HG02852 (cell line): ENCODE measurements around the gene INPP1.
A peak's percentile ranks its signal among the peaks of the same experiment; 100 is the strongest.
"Not testable (repeated sequence)": the region's sequence is repeated elsewhere in the genome, so short reads cannot be mapped to it uniquely, and the experiment has no call there.

ENCODE experiments used
- ATAC-seq: cut with Tn5 transposase; IDR thresholded peaks from one replicate; pipeline ENCODE4 v1.9.1; 2021; ENCODE audit warnings: mild to moderate bottlenecking, moderate library complexity; ENCODE audit not compliant: unreplicated experiment

INPP1 gene

GRCh38 chr2:190333395-190333794 is 10.0 kb upstream of the INPP1 start:
- ATAC-seq: no peak

GRCh38 chr2:190333928-190334327 is 9.5 kb upstream of the INPP1 start:
- ATAC-seq: no peak

GRCh38 chr2:190334479-190335224 is 8.7 kb upstream of the INPP1 start:
- no peak for ATAC-seq

GRCh38 chr2:190335225-190335559 is 8.2 kb upstream of the INPP1 start:
- ATAC-seq: no peak

GRCh38 chr2:190335584-190335983 is 7.8 kb upstream of the INPP1 start:
- ATAC-seq: not testable (repeated sequence)

- ATAC-seq: no peak
These were observed 7.0 kb upstream of the INPP1 start for GRCh38 chr2:190336420-190336819.

GRCh38 chr2:190338453-190338852 is 4.9 kb upstream of the INPP1 start:
- no peak for ATAC-seq

- no peak for ATAC-seq
These were observed 4.0 kb upstream of the INPP1 start for GRCh38 chr2:190339394-190339793.

- no peak for ATAC-seq
These were observed 3.0 kb upstream of the INPP1 start for GRCh38 chr2:190340369-190340768.

GRCh38 chr2:190342611-190343010 is 778 bp upstream of the INPP1 start:
- ATAC-seq: no peak

GRCh38 chr2:190343089-190343535 is 277 bp upstream of the INPP1 start:
- no peak for ATAC-seq

GRCh38 chr2:190344276-190344827 is 963 bp downstream of the INPP1 start:
- ATAC-seq: peak; percentile 64

- ATAC-seq: no peak
These were observed 7.0 kb downstream of the INPP1 start for GRCh38 chr2:190350371-190350770.

GRCh38 chr2:190351955-190352354 is 8.6 kb downstream of the INPP1 start:
- no peak for ATAC-seq

- no peak for ATAC-seq
These were observed 9.5 kb downstream of the INPP1 start for GRCh38 chr2:190352668-190353536.

GRCh38 chr2:190353537-190353899 is 10.1 kb downstream of the INPP1 start:
- no peak for ATAC-seq

- ATAC-seq: no peak
These were observed 10.8 kb downstream of the INPP1 start for GRCh38 chr2:190354003-190354690.

GRCh38 chr2:190355968-190356644 is 12.7 kb downstream of the INPP1 start:
- no peak for ATAC-seq

GRCh38 chr2:190357600-190357999 is 14.2 kb downstream of the INPP1 start:
- ATAC-seq: no peak

- not testable (repeated sequence) for ATAC-seq
These were observed 15.5 kb downstream of the INPP1 start for GRCh38 chr2:190358655-190359448.
